ENCODE data around the gene CD8B.

Gene CD8B

DNA sequence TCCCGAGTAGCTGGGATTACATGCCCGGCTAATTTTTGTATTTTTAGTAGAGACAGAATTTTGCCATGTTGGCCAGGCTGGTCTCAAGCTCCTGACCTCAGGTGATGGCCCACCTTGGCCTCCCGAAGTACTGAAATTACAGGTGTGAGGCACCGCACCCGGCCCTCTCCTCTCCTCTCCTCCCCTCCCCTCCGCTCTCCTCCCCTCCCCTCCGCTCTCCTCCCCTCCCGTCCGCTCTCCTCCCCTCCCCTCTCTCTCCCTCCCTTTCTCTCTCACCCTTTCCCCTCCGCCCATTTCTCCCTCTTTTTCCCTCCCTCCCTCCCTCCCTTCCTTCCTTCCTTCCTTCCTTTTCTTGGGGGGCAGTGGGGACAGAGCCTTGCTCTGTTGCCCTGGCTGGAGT lies 28.4 kb downstream of the CD8B start:
- DNase-seq: no peak

DNA sequence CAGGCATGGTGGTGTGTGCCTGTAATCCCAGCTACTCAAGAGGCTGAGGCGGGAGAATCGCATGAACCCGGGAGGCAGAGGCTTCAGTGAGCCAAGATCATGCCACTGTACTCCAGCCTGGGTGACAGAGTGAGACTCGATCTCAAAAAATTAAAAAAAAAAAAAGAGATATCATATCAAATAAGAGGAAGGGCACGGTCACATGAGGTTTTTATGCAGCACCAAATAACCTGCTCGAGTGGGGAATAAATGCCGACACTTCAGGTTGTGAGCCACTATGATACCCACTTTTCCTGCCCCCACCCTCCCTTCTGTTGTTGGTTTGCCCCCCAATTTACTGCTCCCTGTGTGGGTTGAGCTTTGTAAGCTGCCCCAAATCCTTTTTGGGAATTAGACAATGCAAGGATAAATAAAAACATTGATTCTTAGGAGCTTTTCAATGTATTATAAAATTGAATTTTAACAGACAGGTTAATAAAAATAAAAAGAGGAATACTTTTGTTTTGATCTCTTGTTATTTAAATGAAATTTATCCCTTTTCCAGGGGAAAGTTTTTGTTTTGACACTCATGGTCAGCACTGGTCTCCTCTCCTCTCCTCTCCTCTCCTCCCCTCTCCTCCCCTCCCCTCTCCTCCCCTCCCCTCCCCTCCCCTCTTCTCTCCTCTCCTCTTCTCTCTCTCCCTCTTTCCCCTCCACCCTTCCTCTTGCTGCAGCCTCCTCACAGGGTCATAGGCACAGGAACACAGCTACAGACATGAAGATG lies 29.2 kb downstream of the CD8B start:
- no peak for DNase-seq

DNA sequence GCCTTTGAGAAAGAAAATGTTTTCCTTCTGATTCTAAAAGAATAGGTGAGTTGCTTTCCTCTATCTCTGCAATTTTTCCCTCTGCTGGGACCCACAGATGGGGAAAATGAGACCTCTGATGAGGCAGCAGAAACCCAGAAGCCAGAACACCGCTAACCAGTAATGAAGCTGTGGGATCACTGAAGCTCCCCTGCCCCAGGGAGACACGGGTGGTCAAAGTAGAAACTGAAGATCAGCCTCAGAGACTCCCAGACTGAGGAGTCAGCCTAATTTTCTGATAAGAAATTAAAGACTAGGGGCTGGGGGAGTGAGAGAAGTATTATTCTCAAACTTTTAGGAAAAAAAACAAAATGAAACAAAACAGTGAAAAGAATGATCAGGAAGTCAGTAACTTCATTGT lies 30.1 kb downstream of the CD8B start:
- no peak for DNase-seq

DNA sequence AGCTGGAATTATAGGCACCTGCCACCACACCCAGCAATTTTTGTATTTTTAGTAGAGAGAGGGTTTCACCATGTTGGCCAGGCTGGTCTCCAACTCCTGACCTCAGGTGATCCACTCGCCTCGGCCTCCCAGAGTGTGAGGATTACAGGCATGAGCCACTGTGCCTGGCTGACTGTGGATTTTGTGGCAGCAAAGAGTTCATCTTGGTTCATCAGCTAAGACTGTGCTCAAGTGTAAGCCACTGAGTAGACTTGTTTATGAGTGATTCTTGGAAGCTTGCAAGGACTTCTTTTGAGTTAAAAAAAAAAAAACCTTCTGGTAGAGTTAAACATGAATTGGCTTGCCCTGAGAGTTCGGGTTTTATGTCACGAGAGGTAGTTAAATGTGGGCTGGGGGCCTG lies 34.7 kb downstream of the CD8B start:
- no peak for DNase-seq

DNA sequence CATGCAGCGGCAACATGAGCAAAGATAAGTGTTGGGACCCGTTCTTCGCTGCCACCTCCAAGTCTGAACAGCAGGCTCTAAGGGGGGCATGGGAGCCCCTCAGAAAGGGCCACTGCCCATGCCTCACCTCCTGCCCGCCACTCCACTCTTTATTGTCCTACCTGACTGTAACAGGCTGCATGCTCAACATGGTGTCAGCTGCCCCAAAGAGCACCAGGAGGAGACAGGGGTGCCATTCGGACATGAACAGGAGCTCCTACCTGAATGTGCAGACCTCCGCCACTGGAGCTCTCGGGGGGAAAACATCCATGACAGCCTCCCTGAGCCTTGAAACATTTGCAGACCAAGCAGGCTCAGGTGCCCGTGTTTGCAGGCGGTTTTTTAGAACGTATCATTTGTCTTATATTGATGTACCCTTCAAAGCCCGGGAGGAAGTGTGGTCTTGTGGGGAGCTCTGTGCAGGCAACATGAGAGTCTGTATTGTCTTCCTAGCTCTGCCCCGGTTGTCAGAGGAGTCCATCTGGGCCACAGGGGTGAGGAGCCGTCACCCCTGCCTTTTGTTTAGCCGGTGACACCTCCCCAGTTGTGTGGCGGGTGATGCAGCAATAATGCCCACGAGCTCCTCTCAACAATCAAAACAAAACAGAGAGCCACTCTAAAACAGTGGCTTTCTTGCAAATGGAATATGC lies 35.8 kb downstream of the CD8B start:
- no peak for DNase-seq

DNA sequence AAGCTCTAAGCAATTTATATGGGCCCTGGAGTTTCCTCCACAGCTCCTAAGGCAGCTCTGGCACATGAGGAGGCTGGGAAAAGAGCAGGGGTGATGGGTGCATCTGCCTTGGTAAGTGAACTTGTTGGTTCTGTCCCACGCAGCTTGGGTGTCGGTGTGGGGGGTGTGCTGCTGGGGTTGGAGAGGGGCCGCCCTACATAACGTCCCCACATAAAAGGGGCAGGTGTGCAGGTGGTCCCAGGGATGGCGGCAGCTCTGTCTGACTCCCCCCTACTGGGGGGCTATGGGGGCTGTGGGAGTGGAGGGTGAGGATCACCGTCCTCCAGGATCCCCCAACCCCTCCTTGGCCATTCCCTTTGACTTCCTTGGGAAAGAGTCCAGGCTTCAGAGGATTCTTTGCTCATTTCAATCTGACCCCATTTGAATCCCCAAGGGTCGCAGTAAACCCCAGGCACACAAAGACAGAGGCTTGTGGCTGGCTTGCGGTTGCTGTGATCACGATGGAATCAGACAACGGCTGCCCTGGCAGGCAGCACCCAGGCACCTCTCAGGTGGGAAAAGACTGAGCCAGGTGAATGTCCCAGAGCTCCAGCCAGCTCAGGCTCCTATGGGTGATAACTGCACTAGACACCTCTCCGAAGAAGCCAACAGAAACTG lies 36.5 kb downstream of the CD8B start:
- DNase-seq: no peak

DNA sequence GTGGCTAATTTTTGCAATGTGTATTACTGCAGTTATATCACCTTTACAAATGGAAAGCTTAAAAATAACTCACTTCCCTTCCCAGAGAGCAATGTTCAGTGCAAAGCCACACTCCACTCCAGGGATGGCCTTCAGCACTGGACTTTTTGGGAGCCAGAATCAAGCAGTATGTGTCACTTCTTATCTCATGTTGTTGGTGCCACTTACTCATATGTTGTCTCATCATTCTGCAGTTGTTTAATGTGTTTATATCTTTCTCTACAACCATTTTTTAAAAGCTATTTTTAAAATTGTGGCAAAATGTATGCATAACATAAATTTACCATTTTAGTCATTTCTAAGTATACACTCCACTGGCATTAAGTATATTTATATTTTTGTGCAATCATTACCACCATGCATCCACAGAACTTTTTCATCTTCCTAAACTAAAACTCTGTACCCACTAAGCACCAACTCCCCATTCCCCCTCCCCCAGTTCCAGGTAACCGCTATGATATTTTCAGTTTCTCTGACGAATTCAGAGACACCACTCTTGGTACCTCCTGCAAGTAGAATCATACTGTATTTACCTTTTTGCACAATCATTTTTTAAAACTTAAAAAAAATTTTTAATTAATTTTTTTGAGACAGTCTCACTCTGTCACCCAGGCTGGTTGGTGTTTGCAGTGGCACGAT lies 38.9 kb downstream of the CD8B start:
- DNase-seq: no peak

DNA sequence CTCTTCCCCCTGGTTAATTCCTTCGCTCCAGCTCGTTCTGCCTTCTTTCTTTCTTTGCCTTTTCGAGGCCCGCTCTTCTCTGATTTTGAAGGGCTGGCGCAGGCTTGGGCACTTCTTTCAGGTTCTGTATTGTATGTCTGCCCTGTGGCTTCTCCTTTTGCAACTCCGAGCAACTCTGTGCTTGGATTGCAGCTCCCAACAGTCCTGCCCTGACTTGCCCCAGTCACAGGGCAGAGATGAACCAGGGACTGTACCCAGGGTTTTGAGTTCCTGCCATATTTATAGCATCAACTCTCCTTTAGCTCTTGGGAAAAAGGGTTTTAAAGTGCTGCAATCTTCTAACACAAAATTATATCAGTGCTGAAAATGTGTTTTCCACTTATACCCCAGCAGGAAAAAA lies 39.8 kb downstream of the CD8B start:
- DNase-seq: no peak

DNA sequence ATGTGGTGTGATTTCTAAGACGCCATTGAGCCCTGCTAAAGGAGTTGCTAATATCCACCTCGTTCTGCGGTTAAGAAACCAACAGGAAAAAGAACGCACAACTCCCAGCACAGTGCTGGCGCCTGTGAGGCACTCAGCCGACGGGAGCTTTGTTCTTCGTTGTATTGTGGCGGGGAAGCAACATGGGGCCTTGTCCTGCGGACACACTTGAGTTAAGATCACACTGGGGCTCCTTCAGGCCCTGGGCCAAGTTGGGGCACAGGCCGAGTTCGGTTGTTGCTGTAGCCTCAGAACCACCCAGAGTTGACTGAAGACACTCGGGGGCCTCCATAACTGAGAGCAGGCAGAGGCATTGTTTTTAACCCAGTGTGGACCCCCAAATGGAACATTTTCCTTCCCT lies 40.4 kb downstream of the CD8B start:
- no peak for DNase-seq

DNA sequence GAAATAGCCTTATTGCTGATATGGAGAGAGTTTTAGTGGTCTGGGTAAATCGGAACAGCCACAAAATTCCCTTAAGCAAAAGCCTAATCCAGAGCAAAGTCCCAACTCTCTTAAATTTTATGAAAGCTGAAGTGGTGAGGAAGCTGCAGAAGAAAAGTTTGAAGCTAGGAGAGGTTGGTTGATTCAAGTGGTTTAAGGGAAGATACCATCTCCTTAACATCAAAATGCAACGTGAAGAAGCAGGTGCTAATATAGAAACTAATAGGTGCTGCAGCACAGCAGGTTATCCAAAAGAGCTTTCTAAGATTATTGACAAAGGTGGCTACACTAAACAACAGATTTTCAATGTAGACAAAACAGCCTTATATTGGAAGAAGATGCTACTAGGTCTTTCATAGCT lies 42.7 kb downstream of the CD8B start:
- DNase-seq: no peak

DNA sequence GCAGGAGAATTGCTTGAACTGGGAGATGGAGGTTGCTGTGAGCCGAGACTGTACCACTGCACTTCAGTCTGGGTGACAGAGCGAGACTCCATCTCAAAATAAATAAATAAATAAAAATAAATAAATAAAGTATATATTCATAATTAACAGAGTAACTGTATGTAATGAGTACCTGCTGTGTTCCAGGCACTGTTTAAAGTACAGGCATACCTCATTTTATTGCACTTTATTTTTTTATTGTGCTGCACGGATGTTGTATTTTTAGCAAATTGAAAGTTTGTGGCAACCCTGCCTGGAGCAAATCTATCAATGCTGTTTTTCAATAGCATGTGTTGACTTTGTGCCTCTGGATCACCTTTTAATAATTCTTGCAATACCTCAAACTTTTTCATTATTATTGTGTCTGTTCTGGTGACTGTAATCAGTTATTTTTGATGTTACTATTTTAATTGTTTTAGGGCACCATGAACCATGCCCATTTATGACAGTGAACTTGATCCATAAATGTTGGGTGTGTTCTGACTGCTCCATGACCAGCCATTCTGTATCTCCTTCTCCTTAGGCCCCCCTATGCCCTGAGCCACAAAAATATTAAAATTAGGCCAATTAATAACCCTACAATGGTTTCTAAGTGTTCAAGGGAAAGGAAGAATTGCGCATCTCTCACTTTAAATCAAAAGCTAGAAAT lies 43.4 kb downstream of the CD8B start:
- no peak for DNase-seq

DNA sequence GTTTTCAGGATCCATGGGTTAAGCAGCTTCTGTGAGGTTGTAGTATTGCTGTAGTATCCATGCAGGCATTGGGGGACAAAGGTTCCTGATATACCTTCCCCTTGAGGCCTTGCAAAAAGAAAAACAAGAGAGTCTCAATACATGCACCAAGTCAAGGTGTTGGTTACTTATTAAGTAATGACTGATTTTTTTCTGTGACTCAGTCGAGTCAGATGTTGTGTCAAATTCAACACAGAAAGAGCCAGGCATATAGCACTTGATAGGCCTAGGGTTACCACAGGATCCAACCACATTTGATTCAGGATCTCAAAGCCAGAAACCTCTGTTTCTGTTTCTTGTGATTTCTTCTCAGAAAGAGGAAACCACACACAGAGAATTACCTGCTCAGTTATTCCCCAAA lies 46.1 kb downstream of the CD8B start:
- no peak for DNase-seq

DNA sequence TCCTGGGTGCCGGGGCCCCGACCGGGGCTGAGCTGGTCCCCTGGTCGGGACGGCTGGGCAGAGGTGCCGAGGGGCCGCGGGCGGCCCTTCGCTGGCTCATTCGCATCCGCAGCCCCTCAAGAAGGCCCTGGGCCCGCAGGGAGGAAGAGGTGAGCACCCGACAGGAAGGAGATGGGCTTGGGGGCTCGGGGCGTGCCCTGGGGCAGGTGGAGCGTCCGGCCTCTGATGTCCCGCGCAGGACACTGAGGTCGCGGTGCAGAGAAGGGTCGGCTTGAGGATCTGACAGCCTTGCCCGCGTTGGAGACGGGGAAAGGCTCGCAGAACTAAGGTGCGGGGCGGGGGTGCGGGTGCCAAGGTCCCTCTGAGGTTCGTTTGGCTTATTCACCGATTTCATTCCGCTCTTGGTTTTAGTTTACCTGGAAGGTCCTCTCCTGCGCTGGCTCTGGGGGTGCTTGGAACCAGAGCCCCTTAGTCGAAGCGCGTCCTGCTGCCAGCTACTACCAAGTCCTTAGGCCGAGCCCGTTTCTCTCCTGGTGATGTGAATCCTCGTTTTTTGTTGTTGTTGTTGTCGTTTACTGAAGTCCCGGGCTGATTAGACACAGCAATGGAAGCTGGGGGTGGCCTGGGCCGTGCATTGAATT lies 52.1 kb downstream of the CD8B start:
- no peak for DNase-seq

DNA sequence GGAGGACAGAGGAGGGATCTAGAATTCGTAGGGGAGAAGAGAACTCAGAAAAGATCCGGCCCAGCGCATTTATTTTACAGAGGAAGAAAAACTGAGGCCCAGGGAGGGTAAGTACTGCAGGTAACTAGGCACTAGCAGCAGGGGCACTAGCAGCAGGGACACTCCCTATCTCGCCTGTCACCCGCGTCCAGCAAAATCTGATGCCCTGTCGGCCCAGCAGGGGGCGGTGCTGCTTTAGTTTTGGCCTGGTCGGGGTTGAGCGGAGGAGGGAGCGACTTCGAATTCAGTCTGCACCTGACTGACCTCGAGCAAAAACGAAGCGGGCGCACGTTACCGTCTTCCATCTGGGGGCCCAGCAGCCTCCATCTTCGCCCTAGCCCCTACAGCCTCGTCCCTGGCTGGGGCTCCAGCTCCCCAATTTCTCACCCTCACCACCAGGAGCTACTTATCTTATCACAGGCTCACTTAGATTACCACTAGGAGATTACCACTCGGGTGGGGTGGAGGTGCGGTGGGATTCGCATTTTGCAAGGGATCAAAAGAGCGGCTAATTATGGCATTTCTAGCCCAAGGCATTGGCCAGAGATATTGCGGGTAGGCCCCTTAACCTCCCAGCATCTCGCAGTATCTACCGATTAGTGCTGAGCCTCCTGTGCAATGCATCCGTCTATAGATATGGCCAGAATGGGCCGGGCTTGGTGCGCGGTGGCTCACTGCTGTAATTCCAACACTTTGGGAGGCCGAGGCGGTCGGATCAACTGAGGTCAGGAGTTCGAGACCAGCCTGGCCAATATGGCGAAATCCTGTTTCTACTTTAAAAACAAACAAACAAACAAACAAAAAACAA lies 53.1 kb downstream of the CD8B start:
- no peak for DNase-seq

DNA sequence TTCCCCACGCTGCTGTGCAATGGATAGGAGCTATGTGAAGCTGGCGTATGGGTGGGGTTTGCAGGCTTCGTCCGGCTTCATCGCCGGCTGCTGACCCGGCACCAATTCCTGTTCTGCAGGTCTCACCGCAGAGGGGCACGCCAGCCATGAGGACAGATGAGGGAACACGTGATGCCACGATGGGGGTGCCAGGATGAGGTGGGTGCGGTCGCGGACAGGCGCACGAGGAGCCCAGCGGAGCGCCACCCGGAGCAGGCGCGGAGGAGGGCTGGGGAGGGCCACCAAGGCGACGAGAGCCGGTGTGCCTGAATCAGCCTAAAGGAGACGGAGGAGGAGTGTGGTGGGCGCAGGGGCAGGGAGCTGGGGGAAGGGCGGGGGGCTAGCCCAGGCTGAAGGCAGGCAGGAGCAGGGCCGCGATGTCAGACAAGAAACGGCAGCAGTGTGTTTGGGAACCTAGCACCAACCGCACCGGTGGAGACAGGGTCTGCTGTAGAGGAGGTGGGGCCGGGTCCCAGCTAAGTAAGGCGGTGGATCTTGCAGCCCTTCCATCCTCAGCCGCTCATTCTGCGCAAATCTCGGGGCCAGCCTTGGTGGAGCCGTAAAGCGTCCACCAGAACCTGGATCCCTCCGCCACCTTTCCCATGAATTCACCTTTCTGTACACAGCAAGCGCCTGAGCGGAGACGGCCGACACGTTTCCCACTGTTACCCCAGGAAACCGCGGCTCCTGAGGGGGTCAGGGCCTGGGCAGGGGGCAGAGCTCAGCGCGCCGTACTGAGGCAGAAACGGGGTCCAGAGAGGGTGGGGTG lies 54.0 kb downstream of the CD8B start:
- DNase-seq: no peak

DNA sequence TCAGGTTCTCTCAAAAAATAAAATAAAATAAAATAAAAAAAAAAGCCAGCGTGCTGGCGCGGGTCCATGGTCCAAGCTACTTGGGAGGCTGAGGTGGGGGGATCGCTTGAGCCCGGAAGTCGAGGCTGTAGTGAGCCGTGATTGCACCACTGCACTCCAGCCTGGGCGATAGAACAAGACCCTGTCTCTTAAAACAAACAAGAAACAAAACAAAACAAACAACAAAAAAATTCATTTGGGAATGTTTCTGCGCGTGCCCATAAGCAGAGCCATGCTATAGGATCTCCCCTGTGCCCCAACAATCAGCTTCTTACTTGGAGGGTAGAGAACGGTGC lies 54.6 kb downstream of the CD8B start:
- DNase-seq: no peak

DNA sequence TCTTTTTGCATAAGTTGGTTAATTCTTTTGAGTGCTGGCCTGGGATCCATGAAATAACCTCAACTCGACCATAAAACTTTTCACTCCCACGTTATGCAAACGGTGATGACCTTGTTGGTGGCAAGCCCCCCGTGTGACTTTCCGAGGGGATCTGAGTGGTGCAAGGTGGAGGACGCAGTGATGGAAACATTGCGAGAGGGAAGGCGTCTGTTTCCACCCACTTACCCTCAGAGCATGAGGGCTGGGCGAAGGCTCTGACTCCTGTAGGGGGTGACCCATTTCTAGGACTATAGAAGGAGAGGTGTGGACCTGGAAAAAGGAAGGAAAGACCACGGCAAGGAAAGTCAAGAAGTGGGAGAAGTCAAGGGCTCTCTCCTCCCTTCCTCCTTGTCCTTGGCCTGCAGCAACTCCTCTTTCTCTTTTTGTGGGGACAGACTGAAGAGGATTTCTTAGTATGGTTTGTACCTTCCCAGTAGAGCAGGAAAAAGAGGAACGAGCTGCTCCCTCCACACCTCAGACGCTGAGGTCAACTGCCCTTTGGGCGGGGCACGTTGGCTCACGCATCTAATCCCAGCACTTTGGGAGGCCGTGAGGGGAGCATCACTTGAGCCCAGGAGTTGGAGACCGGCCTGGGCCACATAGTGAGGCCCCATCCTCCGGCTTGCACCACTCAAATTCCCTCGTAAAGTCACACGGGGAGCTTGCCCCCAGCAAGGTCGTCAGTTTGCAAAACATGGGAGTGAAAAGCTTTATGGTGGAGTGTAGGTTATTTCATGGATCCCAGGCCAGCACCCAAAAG lies 55.4 kb downstream of the CD8B start:
- DNase-seq: no peak

DNA sequence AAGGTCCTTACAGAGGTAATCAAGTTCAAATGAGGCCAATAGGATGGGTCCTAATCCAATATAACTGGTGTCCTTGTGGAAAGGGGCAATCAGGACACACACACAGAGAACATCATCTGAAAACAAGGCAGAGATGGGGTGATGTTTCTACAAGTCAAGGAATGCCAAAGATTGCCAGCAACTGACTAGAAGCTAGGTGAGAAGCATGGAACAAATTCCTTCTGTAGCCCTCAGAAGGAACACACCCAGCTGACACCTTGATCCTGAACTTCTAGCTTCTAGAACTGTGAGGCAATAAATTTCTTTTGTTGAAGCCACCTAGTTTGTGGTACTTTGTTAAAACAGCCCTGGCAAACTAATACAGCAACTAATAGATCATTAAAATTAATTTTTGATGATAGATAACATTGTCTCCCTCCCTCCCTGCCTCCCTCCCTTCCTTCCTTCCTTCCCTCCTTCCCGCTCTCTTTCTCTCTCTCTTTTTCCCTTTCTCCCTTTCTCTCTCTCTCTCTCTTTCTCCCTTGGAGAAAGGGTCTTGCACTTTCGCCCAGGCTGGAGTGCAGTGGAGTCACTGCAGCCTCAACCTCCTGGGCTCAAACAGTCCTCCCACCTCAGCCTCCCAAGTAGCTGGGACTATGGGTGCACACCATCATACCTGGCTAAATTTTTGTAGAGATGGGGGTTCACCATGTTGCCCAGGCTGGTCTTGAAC lies 60.7 kb downstream of the CD8B start:
- DNase-seq: no peak

DNA sequence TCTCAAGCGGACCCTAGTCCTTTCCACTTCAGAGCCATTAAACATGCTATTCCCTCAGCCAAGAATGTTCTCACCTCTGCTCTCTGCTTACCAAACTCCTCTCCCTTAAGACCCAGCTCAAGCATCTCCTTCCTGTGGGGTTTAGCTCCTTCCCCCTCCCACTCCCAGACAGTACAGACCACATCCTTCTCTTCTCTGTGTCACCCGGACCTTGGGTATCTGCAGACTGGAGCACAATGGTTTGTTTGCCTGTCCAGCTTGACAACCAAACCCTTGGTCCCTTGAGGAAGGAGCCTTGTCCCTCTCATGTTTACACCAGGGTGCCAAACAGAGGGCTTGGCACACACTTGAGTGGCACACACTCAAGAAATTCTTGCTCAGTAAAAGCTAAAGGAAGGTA lies 66.8 kb downstream of the CD8B start:
- DNase-seq: no peak

Data from cortex of kidney (tissue), 1 donor.